RPMI8226 (cell line): ENCODE results near the gene BIK.
"Not testable (repeated sequence)": the region's sequence is repeated elsewhere in the genome, so short reads cannot be mapped to it uniquely, and the experiment has no call there.

Source experiments
- DNase-seq: peaks from one replicate; pipeline ENCODE4 v3.0.0-alpha.2; 2015

The BIK gene

DNA sequence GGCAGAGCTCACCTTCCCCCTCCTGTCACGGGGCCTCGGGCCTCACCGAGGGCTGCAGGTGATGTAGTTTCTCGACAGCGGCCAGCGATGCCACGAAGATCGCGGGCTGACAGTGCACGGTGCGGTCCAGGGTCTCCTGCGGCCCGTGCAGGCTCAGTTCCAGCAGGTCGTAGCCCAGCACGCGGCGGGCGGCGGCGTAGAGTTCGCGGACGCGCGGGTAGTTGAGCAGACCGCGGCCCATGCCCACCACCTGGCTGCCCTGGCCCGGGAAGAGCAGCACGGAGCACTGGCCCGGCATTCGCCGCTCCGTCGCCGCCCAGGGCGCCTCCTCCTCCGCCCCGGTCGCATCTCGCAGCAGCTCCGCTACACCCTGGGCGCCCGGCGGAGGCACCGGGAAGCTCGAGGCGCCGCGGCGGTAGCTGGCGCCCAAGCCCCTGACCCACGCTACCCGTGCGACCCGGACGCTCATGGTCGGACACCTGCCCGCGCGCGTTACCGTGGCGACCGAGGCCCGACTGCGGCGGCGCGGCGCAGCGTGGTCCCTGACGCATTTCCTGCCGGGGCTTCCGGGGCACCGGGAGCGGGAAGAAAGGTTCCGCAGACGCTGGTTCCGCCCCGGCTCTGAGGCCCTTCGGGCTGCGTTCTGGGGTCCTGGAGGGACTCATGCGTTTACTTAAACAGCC is 32.5 kb downstream of the BIK start, which contains the start of gene MCAT:
Gene MCAT (minus strand): TSS at position 519 of the 683 bp plus-strand sequence. CDS start 50 bp downstream, at position 469.
- peak; percentile 90 for DNase-seq

DNA sequence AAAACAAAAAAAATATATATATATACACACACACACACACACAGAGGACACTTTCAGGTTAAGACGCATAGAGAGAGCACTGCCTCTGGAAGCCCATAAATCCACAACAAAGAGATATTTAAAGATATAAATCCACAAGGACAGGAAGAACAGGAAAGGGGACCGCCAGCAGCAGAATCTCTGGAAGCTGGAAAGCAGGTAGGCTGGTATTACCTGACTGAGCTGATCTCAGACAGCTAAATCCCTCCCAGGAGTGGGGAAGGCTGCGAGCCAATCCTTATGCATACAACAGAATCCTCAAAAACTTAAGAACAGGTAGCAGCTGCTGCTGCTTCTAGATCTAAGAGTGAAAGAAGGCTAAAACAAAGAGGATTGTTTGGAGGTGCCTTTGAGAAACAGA is 34.4 kb downstream of the BIK start:
- DNase-seq: no peak

- DNase-seq: not testable (repeated sequence)
Measured at GRCh38 chr22:43145371-43145770, 34.8 kb downstream of the BIK start.

GRCh38 chr22:43146332-43146731 is 35.8 kb downstream of the BIK start:
- not testable (repeated sequence) for DNase-seq

GRCh38 chr22:43147821-43148220 is 37.3 kb downstream of the BIK start:
- peak; percentile 91 for DNase-seq

DNA sequence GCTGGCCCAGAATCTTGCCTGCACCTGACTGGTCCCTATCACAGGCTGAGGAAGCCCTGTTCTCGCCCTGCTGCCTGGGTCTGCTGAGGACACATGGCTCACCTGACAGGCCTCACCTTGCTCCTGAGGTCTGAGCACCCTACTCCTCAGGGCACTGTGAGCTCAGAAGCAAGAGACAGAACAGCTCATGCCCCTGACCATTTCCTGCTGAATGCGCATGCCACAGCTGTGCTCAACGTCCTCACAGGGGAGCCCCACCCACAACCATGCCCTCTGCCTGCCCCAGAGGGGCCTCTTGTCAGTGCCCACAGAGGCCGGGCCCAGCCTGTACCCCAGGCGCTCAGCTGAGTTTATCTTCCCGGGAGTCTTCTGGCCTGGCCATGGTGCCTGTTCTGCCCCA is 38.0 kb downstream of the BIK start:
- peak; percentile 89 for DNase-seq

DNA sequence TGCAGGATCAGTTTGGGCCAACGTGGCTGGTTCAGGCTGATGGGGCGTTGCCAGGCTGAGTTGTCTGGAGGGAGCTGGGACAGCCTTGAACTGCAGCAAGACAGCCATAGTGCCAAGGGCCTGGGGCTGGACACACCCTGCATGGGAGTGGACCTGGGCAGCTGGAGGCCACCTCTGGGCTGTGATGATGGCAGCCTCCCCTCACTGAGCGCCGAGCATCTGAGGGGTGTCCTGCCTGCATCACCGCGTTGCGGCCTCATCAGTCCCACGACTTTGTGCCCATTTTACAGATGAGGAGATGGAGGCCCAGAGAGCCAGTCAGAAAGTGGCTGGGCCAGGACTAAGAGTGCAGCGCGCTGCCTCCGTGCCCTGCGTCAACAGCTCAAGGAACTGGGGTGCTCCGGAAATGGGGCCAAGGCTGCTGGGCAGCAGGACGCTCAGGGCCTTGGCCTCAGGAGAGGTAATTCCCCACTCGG is 40.2 kb downstream of the BIK start:
- no peak for DNase-seq

GRCh38 chr22:43151251-43152002 is 40.9 kb downstream of the BIK start, which contains the start of gene TSPO:
Gene TSPO, plus strand, starts transcription at chr22:43151559. Its CDS starts 7,680 bp downstream, at chr22:43159239.
- DNase-seq: peak; percentile 69

DNA sequence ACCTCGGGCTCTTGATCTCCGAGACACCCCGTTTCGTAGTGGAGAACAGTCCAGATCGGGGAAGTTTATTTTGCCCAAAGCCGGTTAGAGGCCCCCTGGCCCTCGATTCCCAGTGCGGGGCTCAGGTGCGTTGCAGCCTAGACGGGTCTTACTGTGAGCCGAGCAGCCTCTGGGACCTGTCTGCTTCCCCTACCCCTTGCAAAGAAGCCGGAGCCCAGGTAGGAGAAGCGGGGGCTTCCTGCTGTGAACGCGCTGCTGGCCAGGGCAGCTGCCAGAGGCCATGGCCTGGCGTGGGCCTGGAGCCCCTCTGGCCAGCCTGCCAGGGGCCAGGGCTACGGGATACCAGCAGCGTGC is 41.4 kb downstream of the BIK start:
- DNase-seq: no peak

DNA sequence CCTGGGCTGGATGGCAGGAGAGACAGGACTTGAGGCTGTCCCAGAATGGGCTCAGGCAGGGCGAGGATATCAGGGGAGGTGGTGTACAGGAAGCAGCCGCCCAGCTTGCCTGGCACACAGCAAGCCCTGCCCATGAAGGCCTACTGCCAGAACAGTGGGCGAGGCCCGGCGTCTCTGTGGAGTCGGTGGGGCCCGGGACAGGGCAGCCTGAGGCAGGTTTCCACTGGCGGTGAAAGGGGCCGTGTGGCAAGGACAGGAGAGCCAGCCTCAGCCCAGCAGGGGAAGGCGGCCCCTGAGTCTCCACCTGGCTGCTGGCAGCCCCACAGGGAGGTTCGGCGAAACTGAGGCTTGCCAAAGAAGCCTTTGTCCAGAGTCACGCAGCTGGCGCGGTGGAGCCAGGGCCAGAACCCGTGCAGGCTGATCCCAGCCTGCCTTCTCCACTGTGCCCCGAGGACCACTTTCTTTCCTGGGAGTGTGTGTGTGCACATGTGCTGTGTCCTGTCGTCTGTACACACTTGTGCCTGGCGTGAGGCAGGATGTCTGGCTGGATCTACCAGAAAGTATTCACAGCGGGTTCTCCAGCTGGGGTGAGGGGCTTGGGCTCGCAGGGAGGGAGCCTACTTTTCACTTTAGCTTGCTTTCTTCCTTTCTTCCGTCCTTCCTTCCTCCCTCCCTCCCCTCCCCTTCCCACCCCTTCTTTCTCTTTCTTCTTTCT is 42.0 kb downstream of the BIK start:
- peak; percentile 82 for DNase-seq

DNA sequence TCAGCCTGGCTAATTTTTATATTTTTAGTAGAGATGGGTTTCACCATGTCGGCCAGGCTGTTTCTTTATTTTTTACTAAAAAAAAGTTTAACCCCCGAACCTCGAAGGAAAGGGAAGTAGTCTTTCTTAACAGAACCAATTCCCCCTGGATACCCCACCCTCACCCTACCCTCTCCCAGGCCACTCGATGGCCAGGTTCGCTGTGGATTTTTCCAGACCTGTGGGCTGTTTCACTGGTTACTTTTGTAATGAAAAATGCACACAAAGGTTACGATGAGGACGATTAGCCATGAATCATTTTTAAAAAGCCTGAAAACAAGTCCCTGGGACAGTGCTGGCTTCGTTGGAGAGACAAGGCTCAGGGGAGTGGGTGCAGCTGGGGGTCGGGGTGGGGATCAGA is 43.3 kb downstream of the BIK start:
- DNase-seq: no peak

DNA sequence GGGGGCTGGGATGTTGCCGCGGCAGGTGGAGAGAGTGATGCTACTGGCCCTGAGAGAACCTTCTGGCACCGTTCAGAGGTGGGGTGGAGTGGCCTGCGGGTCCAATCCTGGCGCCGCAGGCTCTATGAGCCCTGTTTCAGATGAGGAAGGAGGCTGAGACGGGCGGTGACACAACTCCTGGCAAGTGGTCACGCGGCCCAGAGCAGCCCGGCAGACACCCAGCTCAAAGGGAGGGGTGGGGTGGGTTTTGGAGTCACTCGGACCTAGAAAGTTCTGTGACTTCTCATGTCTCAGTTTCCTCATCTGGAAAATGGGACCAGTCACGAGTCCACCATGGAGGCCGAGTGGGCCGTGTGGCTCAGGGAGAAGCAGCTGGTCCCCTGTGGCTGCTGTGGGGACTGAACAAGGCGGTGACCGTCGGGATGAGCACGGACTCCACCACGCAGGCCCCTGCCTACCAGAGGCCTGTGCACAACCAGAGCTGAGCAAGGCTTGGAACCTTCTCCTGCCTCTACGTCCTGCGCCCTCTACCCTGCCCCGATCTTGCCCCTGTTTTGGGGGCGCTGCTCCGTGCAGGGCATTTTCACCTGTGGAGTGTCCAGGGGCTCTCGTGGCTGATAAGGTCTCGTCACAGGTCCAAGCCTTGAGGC is 44.5 kb downstream of the BIK start:
- DNase-seq: no peak

- DNase-seq: no peak
Measured at GRCh38 chr22:43155789-43156188, 45.2 kb downstream of the BIK start.

GRCh38 chr22:43156413-43156812 is 45.9 kb downstream of the BIK start:
- DNase-seq: no peak

DNA sequence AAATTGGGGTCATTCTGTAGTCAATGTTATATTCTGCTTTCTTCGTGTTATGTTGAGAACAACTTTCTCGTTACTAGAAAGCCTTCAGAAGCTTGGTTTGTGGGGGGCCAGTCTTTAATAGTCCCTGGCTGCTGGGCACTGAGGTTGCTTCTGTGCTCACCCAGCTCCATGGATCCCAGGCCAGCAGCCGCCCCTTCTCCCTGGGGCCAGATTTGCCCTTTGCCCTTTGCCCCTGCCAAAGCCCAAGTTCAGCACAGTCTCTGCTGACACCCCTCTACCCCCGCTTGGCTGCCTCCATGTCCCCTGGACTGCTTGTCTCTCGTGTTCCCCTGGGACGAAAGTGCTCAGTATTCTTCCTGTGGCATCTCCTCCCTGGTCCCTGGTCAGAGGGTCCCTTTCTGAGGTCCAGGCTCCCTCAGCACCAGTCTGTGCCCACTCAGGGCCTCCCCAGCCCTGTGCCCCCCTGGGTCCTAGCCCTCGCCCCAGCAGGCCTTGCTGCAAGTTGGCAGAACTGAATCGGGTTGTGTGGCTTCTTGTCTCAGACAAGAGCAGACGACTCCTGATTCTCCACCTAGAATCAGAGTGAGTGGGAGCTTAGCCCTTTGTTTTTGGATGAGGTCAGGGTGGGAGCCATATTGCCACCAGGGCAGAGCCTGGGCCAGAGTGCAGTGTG is 47.5 kb downstream of the BIK start:
- DNase-seq: no peak

DNA sequence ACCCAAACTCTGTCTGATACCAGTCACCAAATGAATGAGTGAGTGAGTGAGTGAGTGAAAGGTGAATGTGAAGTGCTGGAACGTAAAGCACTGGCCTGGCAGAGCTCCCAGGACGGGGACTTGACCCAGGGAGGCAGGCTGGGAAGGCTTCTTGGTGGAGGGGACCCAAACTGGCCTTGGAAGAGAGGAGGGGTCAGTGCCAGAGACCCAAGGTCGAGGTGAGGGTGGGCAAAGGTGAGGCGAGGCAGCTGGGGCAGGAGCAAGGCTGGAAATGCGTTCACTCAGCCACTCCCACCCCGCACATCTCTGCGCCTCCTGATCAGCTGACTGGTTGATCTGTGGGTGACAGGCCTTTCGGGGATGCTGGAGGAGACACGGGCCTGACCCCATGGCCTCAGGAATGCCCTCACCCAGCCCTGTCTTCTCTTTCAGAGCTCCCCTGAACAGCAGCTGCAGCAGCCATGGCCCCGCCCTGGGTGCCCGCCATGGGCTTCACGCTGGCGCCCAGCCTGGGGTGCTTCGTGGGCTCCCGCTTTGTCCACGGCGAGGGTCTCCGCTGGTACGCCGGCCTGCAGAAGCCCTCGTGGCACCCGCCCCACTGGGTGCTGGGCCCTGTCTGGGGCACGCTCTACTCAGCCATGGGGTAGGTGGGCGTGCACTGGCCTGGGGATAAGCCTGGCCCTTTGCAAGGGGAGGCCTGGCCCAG is 48.4 kb downstream of the BIK start:
- no peak for DNase-seq

DNA sequence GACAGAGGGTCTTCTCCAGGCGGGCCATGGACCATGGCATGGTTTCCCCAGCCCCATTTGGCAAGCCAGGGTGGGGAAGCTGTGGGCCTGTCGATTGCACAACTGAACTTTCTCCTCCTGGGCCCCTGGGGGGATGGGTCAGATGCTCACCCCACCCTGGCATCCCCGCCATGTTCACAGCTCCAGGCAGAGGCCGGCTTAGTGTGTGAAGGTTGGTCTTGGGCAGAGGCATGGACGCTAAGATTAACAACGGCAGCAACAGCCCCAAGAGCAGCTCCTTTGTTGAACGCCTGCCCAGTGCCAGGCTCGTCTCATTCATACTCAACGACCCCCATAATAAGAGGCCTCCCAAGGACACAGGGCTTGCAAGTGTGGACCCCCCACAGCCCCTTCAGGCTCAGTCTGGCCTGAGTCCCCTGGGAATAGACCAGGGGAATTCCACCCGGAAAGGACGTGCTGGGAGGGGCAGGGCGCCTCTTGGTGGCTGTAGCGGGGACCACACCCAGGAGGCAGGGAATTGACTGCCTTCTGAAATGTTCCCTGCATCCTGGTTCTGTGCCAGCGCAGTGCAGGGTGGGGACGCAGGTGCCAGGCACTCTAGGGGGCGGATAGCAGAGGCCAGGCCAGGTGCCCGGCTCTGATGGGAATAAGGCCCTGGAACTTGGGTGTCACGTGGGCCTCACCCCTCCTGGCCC is 49.1 kb downstream of the BIK start:
- no peak for DNase-seq

- DNase-seq: no peak
Measured at GRCh38 chr22:43160497-43161126, 50.1 kb downstream of the BIK start.

GRCh38 chr22:43162412-43163150 is 52.0 kb downstream of the BIK start:
- DNase-seq: no peak

DNA sequence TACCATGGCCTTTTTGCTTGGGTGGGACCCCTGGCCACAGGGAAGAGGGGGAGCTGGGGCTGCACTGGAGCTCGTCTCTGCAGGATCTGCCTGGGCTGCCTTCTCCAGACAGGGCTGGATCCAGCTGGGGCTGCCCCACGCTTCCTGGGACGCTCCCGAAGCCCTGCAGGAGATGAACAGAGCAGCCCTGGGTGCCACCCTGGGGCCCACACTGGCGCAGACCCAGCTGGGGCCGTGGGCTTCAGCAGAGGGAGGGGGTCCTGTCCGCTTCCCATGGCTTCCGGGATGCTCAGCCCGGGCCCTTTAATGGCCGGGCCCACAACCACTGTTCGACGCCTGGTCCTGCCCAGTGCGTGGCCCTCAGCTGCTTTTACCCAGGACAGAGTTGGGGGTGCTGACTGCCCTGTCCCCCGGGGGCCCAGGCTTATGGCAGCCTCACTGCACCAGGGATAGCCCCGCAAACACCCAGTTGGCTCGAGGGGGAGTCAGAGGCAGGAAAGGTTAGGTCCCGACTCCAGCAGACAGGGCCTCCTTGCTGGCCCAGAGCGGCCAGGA is 52.8 kb downstream of the BIK start:
- no peak for DNase-seq
